Cortex of kidney (tissue), 1 donor: ENCODE measurements around the gene CTNNA2.

Experiments
- DNase-seq: peaks from one replicate; lab custom pipeline; 2025; lab: John Stamatoyannopoulos, UW

CTNNA2 gene

DNA sequence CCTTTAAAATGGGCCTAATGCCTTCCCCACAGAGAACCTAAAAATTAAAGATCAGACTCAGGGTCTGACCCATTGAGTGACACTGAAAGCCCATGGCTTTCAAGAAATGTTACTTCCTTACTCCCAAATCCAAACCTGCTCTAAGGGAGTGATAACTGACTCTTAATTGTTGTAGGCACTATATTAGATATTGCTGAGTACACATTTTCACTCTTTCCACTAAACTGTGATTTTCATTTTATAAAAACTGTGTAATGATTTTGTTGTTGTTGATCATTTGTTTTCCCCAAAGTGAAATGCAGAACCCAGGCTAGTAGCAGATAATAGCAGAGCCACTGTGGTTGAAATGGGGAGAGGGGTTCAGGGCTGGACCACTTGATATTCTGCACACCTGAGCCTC, 704.6 kb downstream of the CTNNA2 start:
- no peak for DNase-seq

DNA sequence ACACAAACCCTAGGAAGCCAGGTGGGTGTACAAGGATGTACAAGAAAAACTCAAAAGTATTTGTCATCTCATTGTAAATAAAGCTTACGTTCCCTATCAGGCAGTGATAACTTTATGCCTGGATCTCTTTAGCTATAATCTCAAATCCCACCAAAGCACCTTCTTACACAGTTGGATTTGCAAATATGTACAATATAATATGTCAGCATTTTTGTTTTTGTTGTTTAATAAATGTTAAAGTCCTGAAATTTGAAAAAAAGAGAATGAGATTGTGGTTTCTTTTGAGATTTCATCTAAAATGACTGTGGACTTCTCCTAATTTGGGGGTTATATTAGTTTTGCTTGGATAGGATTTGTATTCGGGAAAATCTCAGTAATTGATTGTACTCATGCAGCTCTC, 709.8 kb downstream of the CTNNA2 start:
- DNase-seq, result no peak

DNA sequence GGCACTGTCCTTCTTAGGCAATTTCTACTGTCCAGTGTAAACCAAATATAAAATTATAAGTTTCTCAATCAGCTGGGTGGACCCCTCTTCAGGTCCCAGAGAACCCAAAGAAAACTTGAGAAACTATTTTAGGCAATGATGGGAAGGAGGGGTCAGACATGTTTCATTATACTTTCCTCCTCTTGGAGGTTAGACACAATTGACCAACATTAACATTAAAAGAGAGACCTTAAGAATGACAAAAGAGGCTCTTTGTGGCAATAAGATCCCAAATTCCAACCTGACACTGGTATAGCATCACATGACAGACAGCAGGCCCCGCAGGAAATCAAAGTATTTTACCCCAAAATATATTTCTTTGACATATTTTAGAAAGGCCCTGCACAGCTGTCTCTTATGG, 718.6 kb downstream of the CTNNA2 start:
- no peak for DNase-seq

DNA sequence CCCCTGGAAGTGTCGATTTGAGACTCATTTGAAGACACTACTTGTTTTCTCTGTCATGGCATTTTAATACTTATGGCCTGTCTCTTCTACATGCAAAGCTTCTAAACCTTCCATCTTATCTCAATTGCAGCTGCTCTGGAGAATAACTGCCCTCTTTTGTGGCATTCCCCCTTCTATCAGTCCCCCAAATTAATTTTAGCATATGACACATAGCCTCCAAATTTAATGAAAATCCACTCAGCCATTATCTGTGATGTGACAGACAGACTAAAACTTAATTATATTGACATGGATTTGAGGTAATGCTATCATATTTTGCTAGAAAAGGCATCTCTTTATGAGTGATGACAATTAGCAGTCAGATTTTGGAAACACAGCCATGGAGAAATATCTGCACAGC, 720.5 kb downstream of the CTNNA2 start:
- DNase-seq, result no peak

DNA sequence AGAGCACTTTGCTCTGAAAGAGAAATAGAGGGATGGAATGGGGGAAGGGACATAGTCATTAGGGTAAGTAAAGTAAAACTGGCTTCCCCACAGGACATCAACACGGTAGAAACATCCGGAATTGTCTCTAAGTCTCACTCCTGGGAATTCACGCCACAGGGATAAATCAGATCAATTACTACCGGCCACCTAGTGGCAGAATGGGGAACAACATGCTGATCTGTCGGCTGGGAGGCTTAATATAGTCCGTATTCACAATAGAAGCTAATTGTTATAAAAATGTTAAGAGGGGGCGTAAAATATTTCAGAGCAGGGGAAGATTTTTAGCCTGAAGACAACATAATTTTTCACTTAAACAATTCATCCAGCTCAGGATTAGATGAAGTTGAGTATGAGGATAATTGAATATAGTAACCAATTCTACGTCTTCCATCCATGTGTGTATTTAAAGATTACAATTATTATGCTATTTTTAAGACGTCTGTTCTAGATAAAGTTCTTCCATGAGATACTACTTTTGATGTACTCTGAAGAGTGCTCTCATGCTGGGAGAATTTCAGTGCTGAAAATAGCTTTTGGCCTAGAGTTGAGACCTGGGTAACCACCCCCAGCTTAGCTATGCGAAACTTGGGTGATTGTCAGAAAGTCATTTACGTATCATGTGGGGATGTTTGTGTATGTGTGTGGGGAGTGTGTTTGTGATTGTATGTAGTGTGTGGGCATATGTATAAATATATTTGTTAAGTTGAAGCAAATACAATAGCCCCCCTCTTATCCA, 726.0 kb downstream of the CTNNA2 start:
- DNase-seq, result no peak

DNA sequence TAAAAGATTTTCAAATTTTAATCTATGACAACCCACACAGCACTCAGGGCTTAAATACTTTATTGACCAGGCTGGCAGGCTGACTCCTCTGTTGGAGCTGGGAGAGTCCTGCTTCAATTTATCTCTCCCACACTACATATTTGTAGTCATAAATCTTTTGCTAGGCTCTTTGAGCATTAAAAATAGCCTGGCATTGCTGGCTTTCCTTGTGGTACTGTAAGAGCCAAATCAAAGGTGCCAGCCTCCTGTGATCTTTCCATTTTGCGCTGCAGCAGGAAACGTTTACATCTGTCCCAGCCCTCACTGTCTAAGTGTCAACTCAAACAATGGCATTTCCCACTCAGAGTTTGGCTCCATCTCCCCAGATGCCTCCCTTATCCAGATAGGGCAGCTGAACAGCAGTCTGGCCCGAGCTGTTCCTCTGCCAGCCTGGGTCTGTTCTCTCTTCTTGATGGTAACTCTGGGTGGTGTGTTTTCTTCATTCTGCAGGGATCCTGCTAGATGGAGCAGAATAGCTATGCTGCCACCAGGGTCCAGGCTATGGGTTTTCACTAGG, 729.6 kb downstream of the CTNNA2 start:
- no peak for DNase-seq

DNA sequence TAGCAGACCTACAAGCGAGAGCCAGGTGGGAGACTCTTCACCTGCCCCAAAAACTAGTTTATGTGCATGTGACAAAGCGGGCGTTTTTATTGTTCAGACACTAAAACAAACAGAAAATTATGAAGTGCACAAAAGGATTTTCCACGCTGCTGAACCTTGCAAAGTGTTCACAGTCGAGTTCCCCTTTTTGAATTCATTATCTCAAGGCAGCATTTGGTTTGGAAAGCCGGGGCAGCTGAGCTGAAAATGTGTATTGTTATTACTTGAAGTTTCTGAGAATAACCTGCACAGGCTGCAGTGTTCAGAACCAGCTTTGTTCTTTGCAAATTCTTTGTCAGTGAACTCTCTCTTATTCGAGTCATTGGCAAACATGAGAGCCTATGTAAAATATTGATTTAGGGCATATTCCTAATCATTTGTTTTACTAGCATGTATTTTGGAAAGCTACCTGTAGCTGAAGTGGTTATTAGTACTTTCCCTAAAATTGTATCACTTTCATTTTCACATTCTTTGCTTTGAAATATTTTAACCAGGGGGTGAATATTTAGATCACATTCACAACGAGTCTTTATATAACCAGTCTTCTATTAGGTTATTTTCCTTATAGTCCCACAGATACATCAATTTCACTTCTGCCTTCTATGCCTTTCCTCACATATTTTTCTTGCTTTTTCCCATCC, 732.2 kb downstream of the CTNNA2 start:
- DNase-seq, result no peak

DNA sequence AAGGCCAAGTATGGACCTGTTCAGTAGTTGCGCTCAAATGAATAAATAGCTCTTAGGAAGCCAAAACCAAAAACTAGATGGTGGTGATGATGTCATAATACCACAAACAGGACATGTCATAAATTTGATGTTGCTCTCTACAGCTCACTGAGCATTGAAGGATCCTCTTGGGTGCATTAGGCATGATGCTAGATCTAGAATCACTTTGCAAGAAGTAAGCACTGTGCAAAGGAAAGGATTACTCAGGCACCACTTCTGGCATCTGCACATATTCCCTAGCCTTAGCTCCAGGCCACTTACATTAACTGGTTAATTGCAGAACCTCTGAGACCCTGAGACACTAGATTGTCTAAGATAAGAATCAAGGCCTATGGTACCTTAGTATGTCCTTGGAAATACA, 733.7 kb downstream of the CTNNA2 start:
- DNase-seq, result no peak

DNA sequence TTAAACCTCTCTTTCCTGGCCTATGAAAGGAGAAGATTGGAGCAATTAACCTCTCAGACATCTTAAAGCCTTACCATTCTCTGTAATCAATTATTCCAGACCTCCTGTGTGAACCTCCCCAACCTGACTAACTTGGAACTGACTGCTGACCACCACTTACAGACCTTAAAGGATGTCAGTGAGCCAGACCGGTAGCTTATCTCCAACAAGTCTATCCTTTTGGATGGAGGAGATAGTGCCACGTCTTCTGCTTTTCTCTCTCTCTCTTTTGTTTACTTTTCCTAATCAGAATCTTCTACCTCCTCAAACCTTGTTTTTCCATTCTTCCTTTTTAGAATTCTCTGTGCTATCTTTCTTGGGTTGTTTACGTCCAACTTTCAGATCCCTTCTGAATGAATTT, 734.5 kb downstream of the CTNNA2 start:
- no peak for DNase-seq

DNA sequence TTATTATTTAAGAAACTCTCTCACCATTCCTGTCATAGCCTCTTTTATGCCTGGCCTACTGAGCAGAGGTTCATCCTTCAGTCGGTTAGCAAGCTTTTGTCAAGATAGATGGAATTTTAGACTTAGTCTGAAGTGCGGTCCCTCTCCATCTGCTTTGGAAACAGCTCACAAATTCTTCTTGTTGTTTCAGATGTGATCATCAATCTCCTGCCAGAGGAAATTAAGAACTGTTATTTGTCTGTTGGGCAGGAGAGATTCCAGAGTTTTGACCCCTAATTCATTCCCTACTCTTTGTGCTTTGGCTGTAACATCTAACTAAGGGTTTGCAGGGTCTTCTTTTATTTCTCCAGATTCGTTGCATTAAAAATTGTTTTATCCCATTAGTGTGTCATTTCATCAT, 735.3 kb downstream of the CTNNA2 start:
- no peak for DNase-seq

DNA sequence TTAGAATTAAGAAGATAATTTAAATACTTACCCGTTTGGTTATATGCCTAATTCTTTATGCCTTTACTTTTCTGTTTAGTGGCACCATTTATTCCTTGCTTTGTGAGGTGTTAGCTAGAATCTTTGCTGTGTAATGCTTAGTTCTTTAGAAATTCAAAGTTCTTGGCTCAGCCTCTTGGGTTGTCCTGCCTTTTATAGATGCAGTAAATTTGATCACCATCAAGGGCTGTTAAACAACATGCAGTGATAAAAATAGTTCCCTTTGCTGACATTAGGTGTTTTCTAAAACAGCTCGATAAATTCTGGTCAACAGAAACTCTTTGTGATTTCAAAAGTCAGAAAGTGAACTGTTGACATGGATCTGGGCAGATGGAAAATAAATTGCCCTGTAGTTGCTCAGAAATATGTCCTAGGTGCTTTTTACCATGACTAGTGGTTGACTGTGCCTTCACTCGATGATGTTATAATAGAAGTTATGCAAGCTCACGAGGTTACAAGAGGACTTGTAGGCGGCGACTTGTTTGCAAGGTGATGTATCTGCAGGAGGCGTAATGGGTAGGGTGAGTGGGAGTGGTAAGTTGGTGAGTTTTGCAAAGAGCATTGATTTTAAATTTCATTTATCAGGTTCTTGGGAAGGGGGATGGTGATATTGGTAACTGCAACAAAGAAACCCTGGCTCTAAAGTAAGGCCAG, 739.6 kb downstream of the CTNNA2 start:
- DNase-seq, result no peak

DNA sequence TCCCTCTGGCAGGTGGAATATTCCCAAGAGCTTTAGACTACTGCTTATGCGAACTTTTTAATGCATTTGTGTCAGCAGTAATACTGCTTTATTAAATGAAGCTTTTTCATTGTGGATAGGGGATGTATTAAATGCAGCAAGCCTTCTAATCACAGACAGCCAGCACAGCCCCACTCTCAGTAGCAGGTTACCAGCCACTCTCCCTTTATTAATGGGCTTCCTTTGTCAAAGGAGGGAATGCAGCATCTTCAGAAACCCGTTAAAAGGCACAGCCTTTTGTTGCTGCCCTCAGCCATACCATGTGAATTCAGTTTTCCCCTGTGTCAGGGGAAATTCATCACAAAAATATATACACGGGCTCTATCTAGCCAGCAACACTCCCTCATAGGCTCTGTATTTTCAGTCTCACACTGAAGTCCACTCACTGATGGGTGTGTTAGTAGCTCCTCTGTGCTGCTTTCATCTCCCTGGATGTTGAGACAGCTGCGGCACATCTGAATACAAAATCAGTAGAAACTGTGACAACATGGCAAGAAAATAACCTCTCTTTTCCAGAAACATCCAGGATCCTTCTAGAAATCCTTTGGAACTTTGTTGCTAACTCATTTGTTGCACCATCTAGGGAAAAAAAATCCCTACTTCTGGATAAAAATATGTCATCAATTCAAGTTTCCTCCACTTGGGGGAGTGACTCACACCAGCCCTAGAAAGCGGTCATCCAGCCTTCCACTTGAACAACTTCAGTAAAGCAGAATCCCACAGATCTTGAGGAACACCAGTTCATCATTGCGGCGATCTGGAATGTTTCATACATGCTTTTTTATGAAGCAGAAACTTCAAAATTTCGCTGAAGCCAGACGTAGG, 743.3 kb downstream of the CTNNA2 start:
- no peak for DNase-seq

DNA sequence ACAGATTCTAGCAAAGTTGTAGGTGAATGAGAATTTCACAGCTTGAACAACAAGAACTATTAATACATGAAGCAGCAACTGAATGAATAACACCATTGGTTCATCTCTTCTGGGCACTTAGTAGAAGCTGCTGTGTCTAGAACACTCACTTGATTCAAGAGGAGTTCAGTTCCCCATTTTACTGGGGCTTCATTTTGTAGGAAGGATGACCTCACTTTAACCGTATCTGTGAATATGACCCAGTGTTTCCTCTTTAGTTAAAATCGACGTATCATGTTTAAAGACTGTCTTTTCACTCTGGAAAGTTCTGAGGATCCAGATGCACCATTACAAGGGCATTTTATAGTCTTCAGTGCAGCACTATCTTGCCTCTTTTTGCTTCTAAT, 743.9 kb downstream of the CTNNA2 start:
- no peak for DNase-seq

DNA sequence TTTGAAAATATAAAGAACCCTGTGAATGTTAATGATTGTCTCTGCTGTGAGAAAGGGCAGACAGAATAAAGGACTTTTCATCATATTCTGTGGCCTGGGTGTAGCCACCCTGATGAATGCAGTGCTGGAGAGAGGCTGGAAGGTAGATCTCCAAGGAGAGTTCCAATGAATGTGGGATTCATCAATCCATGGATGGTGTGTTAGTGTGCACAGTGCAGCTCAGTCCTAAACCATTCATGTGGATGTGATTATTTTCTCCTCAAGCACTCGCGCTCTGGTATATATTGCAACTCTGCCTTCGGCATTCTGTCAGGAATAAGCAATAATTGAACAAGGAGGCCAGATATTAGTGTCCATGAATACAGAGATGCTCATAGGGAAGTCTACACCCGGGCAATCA, 744.6 kb downstream of the CTNNA2 start:
- no peak for DNase-seq

DNA sequence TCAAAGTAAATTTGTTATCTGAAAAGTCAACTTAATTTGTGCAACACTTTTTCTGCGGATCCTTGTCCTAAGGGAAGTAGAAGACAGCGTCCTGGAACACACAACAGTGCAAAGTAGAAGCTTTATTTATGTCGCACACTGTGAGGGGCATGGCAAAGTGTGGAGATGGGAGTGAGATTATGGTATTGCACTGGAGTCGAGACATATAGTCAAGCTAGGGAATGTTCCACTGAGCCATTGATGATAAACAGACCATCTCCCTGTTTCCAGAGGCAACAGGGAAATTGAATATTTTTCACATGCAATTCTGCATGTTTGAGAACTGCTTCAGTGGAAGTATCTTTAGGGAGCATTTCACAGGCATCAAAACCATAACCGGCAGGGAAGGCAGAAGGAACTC, 745.5 kb downstream of the CTNNA2 start:
- DNase-seq, result no peak

DNA sequence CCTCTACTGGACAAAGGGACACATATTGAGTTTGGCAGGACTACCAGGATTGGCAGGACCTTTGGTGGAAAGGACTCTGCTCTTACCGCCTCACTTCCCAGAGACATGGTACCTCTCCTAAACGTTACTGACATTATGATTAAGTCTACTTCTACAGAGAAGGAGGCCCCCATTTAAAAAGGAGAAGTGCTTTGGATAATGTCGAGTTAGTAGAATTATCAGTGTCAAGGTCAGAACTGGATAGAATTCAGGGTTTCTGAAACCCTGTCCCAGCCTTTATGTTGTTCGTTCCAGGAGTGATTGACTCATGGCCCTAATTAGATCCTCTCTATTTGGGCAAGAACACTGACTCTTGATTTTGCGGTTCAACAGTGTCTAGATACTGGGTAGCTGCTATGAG, 745.9 kb downstream of the CTNNA2 start:
- no peak for DNase-seq

DNA sequence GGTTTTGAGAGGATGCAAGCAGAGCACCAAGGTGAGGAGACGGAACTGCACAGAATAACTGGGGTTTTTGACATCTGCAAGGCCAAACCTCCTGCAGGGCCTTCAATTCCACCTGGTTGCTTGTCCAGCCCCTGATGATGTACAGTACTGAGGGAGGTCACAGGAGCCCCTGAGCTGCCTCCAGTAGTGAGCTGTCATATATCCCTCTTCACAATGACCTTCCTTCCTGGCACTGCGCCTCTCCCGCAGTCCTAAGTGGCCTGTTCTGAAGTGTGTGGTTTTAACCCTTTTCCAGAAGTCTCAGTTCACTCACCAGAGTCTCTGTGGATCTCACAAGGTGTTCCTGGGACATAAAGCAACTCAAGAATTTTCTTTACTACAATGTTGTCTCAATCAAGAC, 746.4 kb downstream of the CTNNA2 start:
- DNase-seq, result no peak

DNA sequence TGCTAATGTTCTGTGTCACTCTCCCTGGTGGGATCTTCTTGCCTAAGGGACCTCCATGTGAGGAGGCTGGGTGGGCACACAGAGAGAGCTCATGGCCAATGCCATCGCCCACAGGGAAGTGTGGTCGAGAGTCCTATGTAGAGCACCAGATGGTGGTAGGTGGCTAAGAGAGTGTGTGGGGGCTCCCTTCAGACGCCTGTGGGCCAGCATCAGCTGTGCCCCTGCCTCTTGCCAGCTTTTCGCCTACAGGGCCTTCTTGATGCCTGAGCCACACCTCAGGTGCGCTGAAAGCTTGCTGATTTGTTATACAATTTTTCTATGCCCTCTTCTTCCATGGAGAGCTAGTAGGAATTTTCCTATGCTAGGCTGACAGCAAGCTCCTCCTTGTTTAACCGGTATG, 753.4 kb downstream of the CTNNA2 start:
- DNase-seq, result no peak

DNA sequence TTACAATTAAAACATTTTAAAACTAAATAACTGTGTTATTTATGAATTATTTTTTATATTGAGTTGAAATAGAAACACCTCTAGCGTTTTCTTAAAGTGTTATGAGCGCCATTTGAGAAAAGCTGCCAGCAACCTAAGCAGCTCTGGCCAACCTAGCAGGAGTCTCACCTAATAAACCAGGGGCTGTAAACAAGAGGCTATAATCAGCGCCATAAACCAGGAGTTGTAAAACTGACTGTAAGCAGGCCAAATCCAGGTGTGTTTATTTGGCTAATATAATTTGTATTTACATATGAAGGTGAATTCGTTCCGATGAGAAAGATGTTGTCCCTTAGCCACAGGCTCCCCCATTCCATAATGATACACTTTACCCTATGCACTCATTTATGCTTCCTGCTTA, 757.0 kb downstream of the CTNNA2 start:
- DNase-seq, result no peak

DNA sequence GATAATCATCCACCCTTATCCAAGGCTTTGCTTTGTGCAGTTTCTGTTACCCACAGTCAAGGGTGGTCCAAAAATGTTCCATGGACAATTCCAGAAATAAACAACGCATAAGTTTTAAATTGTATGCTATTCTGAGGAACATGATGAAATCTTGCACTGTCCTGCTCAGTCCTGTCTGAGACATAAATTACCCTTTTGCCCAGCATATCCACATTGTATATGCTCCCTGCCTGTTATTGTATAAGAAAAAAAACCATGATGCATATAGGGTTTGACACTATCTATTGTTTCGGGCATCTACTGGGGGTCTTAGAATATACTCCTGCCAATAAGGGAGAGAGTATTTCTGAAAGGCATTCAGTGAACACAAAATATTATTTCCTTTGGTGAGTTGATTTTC, 767.7 kb downstream of the CTNNA2 start:
- no peak for DNase-seq

DNA sequence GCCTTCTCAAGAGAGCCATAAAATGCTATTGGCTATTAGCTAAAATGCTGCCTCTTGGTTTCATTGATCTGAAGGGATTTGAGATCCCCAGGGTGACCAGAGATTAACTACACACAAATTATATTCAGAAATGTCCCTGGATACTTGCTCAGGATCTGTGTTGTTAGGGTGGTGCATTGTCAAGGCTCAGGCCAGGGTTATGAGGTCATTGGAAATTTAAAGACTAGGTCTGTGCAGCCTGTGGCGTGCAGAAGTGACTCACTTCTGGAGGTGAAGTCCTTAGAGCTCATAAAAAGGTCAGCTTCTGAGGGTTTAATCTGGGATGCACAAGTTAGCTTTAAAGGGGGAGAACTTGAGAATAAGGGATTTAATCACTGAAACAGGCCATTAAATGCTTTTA, 768.2 kb downstream of the CTNNA2 start:
- DNase-seq, result no peak

DNA sequence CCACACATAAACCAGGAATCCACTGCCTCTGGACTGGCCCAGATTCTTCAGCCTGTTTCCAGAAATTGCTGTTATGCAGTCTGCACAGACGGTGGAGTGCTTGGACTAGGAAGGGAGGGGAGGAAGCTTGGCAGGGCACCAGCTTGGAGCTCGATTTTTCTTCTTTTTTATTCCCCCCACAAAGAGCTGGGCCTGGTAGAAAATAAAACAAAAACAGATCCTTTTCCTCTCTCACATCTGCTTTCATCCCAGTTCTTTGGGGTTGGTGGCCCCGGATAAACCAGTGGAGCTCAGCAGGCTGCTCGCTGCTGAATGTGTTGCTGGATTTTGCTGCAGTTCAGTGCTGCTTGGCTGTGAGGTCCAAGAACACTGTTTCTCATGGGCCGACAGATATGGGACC, 775.7 kb downstream of the CTNNA2 start:
- DNase-seq, result no peak
